NCI-H510A (cell line): ENCODE results near the gene HCRTR2.
"Not testable (repeated sequence)": the region's sequence is repeated elsewhere in the genome, so short reads cannot be mapped to it uniquely, and the experiment has no call there.

Experiments used
- DNase-seq: peaks from one replicate; lab custom pipeline; 2025; lab: John Stamatoyannopoulos, UW

Gene HCRTR2

DNA sequence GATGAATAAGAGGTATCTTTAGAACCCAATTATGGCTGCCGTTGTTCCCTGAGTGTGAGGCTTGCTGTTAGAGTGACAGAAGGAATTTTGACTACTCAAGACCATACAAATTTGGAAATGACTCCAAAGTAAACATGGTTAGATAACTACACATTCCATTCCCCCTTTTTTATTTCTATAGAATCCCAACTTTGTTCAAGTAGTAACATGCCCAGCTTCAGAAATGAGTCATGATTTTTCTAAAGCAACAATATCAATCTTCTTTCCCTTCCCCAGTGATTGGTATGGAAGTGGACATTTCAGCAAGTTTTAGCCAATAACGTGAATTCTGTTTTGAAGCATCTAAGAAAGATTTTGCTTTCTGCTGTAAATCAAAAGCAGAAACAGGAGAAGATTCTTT, 37.8 kb downstream of the HCRTR2 start:
- no peak for DNase-seq

DNA sequence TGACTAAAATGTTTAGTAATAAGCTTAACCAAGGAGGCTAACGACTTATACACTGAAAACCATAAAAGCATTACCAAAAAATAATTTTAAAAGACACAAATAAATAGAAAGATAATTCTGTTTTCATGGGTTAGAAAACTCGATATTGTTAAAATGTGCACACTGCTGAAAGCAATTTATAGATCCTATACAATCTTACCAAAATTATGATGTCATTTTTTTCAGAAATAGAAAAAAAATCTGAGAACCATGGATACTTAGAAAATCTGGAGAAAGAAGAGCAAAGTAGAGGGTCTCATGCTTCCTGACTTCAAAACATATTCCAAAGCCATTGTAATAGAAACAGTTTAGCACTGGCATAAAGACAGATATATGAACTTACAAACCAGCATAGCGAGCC, 46.6 kb downstream of the HCRTR2 start:
- no peak for DNase-seq

DNA sequence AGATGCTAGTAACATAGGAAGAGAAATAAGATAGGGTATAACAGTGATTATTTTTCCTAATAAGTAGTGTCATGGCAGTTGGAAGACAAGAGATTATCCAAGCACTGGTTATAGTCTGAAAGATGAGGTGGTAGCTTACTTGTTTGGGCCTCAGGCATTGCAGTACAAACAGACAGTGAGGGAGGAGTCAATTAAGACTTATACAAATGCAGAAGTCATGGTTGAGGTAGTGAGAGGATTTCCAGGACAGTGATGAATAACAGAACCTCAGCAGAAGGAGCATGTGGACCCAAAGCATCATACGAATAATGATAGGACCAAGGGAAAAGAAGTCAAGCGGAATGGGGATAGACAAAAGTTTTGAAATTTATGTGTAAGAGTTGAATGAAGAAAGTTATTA, 53.5 kb downstream of the HCRTR2 start:
- DNase-seq: no peak

DNA sequence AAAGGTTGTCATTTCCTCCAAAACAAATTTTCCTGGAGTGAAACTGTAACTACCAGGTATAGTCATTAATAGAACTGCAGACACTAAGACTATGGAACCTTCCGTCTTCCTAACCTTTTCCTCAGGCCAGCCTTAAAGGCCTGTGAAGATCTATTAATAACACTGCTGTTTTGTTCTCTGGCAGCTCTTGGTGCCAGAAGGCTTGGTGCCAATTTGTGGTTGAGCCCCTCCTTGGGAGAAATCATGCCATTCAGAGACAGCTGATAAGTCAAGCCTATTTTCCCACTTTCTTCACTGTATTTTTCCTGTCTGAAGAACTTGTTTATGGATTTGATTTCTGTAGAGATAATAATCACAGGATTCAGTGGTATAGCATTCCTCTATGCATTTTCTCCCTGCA, 64.8 kb downstream of the HCRTR2 start:
- no peak for DNase-seq

DNA sequence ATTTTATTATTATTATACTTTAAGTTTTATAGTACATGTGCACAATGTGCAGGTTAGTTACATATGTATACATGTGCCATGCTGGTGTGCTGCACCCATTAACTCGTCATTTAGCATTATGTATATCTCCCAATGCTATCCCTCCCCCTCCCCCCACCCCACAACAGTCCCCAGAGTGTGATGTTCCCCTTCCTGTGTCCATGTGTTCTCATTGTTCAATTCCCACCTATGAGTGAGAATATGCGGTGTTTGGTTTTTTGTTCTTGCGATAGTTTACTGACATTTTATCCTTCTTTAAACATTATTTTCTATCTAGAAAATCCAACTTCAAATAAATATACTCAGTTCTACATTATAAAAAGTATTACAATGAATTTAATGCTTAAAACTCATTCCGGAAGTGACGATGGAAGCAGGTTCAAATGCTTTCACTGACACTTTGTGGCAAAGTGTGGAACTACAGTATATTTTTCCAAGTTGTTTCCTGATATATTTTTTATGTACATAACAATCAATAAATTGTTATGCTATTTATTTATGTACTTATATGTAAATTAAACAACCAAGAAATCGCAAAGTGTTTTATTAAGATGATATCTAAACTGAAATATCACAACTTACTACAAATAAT, 66.8 kb downstream of the HCRTR2 start:
- DNase-seq: not testable (repeated sequence)

DNA sequence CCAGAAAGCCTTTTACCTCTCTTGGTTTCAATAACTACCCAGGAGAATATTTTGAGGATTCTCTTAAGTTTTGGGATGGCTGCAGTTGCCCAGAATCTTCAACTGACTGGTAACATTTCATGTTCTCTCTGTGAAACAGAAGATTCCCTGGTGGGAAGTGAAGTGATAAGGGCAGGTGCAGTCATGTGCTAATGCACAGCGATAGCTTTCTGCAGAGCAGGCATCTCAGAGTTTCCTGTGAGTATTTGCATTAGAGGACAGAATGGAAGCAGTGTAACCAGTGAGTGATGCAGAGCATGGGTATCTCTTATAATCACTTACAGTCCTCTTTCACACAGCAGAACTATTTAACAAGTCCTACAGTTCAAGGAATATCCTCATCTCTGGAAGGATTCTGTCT, 76.1 kb downstream of the HCRTR2 start:
- DNase-seq: no peak

DNA sequence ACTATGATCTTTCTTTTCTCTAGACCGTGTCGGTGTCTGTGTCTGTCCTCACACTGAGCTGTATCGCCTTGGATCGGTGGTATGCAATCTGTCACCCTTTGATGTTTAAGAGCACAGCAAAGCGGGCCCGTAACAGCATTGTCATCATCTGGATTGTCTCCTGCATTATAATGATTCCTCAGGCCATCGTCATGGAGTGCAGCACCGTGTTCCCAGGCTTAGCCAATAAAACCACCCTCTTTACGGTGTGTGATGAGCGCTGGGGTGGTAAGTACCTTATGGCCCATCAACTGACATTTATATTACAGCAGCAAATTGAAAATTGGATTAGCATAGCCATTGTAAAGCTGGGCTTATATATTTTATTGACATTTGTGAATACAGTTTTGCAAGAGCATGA, 80.8 kb downstream of the HCRTR2 start:
- peak; percentile 20 for DNase-seq

DNA sequence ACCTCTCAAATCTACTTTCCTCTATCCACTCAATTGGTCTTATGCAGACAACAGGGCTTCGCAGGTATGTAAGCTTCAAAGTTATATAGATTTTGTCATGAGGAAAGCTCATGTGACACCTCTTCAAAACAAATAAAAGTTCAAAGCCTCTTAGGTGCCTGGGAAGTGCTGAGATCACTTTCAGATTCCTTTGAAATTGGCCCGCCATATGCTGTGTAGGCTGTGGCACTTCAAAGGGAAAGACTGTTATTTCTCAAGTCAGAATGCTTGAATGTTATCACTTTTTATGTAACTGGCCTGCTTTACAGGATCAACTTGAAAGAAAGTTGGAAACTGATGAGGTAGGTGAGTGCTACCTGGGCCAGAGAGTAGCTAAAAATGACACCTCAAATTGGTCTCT, 85.9 kb downstream of the HCRTR2 start:
- DNase-seq: no peak

DNA sequence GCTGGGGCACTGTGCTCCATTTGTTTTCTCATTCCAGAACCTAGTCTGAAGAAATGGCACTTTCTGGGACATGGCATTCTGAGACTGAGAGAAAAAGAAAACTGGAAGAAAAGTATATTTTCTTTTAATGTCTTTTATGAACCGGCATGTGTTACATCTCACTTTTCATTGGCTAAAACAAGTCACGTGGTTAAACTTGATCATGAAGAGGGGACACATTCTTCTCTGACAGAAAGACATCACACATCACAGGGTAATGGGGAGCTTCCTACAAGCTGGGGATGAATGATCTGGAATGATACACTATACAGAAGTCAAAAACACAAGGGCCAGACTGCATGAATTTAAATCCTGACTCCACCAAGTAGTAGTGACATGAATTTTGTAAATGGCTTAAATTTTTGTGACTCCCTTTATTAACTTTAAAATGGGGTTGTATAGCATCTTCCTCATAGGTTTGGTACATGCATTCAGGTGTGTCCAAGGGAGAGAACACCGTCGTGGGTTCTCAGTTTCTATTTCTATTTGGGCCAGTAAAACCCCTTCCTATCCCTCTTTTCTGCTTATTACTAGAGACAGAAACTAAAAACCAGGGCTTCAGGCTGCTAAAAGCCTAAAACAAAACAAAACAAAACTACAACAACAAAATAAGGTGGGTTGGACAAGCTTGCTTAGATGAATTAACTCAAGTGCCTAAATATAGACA, 91.2 kb downstream of the HCRTR2 start:
- DNase-seq: no peak

- DNase-seq: no peak
These were observed 92.6 kb downstream of the HCRTR2 start for GRCh38 chr6:55266896-55267295.

DNA sequence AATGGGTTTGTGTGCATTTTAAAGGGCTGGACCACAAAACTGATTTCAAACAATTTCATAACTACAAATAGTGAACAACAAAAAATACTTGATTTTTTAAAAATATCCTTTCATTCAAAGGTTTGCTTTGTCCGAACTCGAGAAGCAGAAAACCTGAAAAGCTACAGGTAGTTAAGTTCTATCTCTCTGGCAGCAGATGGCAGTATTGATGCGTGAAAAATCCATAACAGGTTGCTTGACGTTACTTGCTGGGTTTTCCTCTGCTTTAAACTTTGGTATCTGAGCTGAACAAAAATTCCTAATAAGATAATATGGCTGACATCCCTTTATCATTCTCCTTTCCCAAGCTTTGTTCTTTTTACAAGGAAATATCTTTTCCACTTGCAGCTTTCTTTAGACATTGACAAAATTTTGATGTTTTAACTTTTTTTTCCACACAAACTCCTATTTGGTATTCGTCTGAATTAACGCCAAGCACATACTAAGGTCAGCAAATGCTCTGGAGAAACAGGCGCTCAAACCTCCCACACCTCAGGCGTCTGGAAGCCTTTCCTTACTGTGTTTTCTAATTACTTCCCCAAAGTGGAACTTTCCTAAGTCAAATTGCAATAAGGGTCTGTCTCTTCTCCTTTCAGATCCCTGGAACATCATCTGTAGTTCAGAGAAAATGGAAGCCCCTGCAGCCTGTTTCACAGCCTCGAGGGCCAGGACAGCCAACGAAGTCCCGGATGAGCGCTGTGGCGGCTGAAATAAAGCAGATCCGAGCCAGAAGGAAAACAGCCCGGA, 102.6 kb downstream of the HCRTR2 start:
- peak; percentile 34 for DNase-seq

DNA sequence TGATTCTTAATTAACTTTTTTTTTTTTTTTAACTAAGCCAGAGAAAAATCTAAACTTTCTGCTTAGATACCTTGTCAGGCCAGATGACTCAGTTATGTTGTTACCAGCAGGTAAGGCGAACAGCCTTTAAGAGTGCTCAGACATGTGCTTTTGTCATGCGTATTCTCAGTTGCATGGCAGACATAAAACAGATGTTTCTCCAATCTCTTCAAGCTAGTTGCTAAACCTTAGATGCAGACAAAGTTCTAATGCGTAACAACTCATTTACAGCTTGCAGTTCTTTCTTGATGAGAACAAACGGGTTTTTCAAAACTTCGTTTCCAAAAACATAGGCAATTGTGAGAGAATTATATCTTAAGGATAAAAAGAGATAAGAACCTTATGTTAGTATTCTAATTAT, 103.3 kb downstream of the HCRTR2 start:
- DNase-seq: no peak

DNA sequence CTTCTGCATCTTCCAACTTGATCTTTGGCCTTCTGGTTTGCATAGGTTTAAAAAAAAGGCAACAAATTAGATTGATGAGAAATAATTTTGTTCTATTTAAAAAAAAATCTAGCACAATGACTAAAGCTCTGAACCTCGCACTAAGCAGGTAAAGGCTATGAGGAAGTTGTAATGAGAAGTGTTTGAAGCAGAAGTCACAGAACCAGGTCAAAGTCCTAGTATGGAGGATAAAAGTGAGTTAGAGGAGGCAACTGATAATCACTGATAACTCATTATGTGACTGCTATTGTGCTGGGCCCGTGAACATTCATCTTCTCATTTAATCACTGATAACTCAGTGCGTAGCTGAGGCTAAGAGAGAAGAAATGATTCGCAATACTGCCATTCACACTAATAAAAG, 106.9 kb downstream of the HCRTR2 start:
- DNase-seq: no peak

DNA sequence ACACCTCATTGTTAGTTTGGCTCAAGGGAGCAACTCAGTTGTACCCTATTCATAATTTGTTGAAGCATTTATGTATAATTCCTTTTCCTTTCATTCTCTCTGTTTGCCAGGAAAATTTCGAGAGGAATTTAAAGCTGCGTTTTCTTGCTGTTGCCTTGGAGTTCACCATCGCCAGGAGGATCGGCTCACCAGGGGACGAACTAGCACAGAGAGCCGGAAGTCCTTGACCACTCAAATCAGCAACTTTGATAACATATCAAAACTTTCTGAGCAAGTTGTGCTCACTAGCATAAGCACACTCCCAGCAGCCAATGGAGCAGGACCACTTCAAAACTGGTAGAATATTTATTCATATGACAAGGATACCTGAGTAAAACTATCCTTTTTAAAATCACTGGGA, 107.8 kb downstream of the HCRTR2 start:
- no peak for DNase-seq

DNA sequence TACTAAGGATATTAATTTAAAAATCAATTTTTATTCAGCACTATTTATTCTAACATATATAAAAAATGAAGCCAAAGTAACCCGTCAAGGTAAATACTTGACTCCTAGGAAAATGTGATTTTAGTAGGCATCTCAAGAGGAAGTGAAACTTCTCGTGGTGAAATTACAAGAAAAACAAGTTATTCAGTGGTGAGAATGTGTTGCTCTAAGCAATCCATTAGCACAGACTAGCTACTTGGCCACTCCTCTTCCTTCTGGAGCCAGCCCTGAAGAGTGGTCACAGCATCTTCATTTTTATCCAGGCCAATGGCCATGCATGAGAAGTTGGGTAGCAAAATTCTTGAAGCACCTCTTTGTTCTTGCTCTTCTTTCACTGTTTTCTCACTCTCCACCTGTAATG, 112.5 kb downstream of the HCRTR2 start:
- no peak for DNase-seq

DNA sequence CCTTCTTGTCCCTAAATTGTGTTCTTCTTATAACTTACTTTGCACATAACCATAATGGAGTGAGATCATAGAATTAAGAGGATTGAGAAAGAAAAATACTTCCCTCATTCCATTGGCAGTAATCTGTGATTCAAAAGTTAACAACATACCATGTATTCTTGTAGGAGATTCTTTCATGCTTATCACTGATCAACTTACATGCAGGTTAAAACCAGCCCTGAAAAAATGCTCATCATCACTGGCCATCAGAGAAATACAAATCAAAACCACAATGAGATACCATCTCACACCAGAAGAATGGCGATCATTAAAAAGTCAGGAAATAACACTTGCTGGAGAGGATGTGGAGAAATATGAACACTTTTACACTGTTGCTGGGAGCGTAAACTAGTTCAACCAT, 116.4 kb downstream of the HCRTR2 start:
- DNase-seq: no peak

DNA sequence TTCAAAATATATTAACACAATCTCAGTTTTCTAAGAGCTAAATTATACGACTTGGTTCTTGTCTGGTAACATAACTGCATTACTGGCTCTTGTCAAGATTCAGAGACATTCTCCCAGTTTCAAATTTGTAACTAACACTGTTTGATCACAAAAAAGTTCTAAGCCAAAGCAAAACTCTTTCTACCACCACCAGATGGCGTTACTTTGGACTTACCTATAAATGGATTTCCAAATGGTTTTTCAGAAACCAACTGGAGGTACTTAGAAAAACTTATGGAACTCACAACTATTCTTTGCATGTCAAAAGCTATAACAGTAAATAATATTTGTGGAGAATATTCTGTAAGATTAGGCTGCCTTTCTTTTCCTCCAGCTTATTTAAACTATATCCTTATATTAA, 118.8 kb downstream of the HCRTR2 start:
- DNase-seq: no peak

DNA sequence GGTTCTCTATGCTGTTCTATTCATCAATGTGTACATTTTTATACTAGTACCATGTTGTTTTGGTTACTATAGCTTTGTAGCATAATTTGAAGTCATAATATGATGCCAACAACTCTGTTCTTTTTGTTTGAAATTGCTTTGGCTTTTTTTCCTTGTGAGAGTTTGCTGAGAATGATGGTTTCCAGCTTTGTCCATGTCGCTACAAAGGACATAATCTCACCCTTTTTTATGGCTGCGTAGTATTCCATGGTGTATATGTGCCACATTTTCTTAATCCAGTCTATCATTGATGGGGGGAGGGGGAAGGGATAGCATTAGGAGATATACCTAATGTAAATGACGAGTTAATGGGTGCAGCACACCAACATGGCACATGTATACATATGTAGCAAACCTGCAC, 122.9 kb downstream of the HCRTR2 start:
- DNase-seq: not testable (repeated sequence)

DNA sequence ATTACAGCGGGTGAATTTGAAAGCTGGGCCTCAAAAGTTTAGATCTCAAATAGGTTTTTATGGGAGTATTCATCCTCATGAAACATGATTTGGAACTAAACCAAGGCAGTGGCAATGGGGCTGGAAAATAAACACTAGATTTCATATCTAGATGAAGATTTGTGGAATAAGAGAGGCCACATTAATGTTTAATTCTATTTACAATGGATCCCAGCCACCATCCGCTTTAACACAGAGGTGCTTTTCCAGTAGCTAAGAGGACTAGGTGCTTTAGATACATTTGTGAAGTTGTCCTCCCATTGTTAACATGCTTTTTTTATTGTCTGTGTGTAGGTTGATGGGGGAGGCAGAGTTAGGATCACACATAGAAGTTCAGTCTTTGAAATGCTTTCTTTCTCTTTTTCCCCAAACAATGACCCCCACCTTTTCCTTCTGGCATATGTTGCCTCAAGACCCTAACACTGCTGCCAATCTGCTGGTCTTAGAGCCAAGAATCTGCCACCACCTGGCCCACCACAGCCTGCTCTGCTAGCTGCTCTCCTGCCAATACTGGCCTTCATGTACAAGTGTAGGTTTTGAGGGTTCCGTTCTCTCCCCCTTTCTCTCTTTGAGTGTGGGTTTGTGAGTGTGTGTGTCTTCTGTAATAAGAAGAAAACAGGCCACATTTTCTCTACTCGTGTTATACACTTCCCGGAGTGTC, 125.1 kb downstream of the HCRTR2 start:
- no peak for DNase-seq

GRCh38 chr6:55304747-55305146, 130.4 kb downstream of the HCRTR2 start:
- no peak for DNase-seq

GRCh38 chr6:55319961-55320695, 145.8 kb downstream of the HCRTR2 start:
- no peak for DNase-seq

DNA sequence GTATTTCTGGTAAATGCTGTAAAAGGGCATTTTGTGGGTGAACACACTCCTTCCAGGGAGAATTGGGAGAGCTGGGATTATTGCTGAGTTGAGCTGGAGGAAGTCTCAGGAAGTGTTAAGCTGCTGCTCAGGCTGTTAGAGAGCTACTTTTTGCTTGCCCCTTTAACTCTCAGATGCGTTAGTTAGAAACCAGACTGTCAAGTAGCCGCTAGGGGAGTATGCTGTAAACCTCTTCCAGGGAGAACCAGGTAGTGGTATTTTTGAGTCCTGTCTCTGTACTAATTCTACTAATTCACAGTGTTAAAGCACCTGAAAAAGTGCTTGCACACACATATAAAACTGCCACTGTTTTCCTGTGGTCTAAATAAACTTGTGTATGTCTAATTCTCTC, 146.4 kb downstream of the HCRTR2 start:
- DNase-seq: no peak
